ENCODE measurements around the gene PLXDC1.

The PLXDC1 gene

GRCh38 chr17:39080421-39081078 lies 70.9 kb downstream of the PLXDC1 start:
- H3K27ac ChIP-seq = no peak overlapping the region
- TF ChIP-seq, protein P1, sequence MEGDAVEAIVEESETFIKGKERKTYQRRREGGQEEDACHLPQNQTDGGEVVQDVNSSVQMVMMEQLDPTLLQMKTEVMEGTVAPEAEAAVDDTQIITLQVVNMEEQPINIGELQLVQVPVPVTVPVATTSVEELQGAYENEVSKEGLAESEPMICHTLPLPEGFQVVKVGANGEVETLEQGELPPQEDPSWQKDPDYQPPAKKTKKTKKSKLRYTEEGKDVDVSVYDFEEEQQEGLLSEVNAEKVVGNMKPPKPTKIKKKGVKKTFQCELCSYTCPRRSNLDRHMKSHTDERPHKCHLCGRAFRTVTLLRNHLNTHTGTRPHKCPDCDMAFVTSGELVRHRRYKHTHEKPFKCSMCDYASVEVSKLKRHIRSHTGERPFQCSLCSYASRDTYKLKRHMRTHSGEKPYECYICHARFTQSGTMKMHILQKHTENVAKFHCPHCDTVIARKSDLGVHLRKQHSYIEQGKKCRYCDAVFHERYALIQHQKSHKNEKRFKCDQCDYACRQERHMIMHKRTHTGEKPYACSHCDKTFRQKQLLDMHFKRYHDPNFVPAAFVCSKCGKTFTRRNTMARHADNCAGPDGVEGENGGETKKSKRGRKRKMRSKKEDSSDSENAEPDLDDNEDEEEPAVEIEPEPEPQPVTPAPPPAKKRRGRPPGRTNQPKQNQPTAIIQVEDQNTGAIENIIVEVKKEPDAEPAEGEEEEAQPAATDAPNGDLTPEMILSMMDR (conservative IDR thresholded peaks at IDR 0.05) = no peak

DNA sequence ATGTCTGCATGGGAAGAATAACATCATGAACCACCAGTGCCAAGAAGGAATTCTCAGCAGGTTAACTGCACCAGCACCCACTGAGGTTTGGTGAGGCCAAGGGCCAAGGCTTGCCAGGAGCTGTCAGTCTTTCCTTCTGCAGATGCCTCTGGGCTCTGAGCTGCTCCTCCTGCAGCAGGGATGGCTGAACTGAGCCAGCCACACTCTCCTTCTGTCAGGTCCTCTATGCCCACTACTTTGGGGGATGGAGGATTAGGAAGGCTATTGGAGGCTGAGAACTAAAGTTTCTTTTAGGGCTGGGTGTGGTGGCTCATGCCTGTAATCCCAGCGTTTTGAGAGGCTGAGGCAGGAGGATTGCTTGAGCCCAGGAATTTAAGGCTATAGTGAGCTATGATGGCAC lies 71.6 kb downstream of the PLXDC1 start:
- TF ChIP-seq, protein P1 (conservative IDR thresholded peaks at IDR 0.05) = no peak
- H3K27ac ChIP-seq = no peak overlapping the region

- no peak overlapping the region; the same call in 1 of the 2 replicates for H3K27ac ChIP-seq
- TF ChIP-seq, protein P1 (conservative IDR thresholded peaks at IDR 0.05) = peak; percentile 63
Measured at GRCh38 chr17:39077866-39078265, 73.6 kb downstream of the PLXDC1 start.

DNA sequence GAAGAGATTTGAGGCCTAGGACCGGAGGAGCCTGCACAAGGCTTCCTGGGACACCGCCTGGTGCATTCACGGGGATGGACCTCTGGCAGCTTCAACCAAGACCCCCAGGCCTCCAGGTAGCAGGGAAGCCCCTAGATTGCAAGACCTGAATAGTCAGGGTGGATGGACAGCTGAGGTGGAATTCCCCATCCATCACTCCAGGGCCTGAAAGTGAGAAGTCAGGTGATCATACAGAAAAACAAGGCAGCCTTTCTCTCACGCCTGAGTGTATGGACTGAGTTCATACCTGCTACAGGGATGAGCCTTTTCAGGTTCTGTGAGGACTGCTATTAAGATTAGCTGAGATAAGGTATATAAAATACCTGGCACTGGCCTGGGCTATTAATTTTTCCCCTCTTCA lies 74.2 kb downstream of the PLXDC1 start:
- TF ChIP-seq, protein P1 (conservative IDR thresholded peaks at IDR 0.05) = no peak
- H3K27ac ChIP-seq = no peak overlapping the region; the same call in 1 of the 2 replicates

DNA sequence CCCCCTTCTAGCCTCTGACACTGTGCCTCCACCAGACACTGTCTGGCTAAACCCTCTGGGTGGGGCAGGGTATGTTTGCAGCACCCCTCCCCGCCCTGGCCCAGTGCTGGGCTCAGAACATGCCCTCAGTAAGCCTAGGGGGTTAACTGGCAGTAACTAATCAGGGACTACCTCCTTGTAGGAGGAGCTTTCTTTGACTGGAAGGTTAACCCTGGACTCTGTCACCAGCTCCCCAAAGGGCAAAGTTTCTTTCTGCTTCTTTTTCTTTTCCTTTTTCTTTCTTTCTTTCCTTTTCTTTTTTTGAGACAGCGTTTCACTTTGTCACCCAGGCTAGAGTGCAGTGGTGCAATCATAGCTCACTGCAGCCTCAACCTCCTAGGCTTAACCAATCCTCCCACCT lies 76.8 kb downstream of the PLXDC1 start:
- TF ChIP-seq, protein P1 (conservative IDR thresholded peaks at IDR 0.05) = no peak

GRCh38 chr17:39073916-39074315 lies 77.5 kb downstream of the PLXDC1 start:
- TF ChIP-seq, protein P1 (conservative IDR thresholded peaks at IDR 0.05) = no peak
- no peak overlapping the region for H3K27ac ChIP-seq

More for the DNA sequence above, 76.8 kb downstream of the PLXDC1 start:
- H3K27ac ChIP-seq = no peak overlapping the region

DNA sequence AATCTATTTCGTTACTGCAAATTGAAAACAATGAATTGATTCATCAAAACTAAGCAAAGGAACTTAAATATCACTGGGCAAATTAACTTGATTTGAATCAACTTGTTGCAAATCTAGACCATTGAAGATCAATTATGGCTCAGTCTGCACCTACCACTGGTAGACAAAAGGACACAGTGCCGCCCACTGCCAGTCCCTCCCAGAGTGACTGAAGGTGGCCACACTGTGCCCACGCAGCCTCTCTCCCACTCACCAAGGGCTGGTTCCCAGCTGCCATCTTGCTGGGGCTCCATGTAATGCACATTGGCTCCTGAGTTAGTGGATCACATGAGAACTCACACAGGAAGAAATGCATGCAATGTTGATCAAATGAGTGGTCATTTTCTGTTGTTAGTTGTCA lies 78.1 kb downstream of the PLXDC1 start:
- TF ChIP-seq, protein P1 (conservative IDR thresholded peaks at IDR 0.05) = no peak

More for the DNA sequence above, 78.1 kb downstream of the PLXDC1 start:
- no peak overlapping the region for H3K27ac ChIP-seq
